Hematopoietic multipotent progenitor cell (in vitro differentiated cells): ENCODE measurements around the gene SYT7. TPM values are rescaled to one million over a fixed set of nuclear protein-coding genes. Genes with fewer than 3 reads are reported as not detected.
A peak's percentile ranks its signal among the peaks of the same experiment; 100 is the strongest.

Source experiments
- DNase-seq, 3 donors: peaks; one replicate each; pipeline ENCODE4 v3.0.0-alpha.2; 2011 to 2015; ENCODE audit warnings: low read depth in 2 of 3, low spot score in 2 of 3
- total RNA-seq: library from RNA; depleted of rRNA; stranded (reverse); fragments of >200 nt; gene quantifications from one replicate; pipeline ENCODE4 v1.2.3, GENCODE V29; 2012

The SYT7 gene
- total RNA-seq, 1 donor = 0.27 TPM

GRCh38 chr11:61609000-61609979, 28.4 kb upstream of the SYT7 start:
- no peak for DNase-seq

GRCh38 chr11:61607920-61608599, 27.2 kb upstream of the SYT7 start:
- DNase-seq = no peak

GRCh38 chr11:61607426-61607825, 26.6 kb upstream of the SYT7 start:
- DNase-seq = no peak

GRCh38 chr11:61603667-61604066, 22.8 kb upstream of the SYT7 start:
- no peak for DNase-seq

- no peak for DNase-seq
Observed at GRCh38 chr11:61602775-61603569, 22.1 kb upstream of the SYT7 start.

- no peak for DNase-seq
Observed at GRCh38 chr11:61601512-61601911, 20.6 kb upstream of the SYT7 start.

GRCh38 chr11:61599968-61600710, 19.3 kb upstream of the SYT7 start:
- DNase-seq = no peak

GRCh38 chr11:61598886-61599868, 18.3 kb upstream of the SYT7 start:
- DNase-seq = no peak

- no peak for DNase-seq
Observed at GRCh38 chr11:61598374-61598773, 17.5 kb upstream of the SYT7 start.

GRCh38 chr11:61596990-61597389, 16.1 kb upstream of the SYT7 start:
- DNase-seq = no peak

- DNase-seq = no peak
Observed at GRCh38 chr11:61596542-61596941, 15.7 kb upstream of the SYT7 start.

- no peak for DNase-seq
Observed at GRCh38 chr11:61594907-61595257, 14.0 kb upstream of the SYT7 start.

GRCh38 chr11:61593151-61593550, 12.3 kb upstream of the SYT7 start:
- DNase-seq = no peak

- DNase-seq = no peak
Observed at GRCh38 chr11:61592176-61592575, 11.3 kb upstream of the SYT7 start.

- DNase-seq = no peak
Observed at GRCh38 chr11:61589961-61590360, 9.1 kb upstream of the SYT7 start.

GRCh38 chr11:61588728-61589191, 7.9 kb upstream of the SYT7 start:
- DNase-seq = no peak

GRCh38 chr11:61587951-61588727, 7.3 kb upstream of the SYT7 start:
- peak in 2 of 3 donors; percentile 31 to 41 for DNase-seq

GRCh38 chr11:61587541-61587941, 6.7 kb upstream of the SYT7 start:
- DNase-seq = no peak
